B cell (primary cell): ENCODE measurements around the gene SORL1-AS1.

Experiments used
- ATAC-seq: fragments of 200-7000 bp; cut with Tn5 transposase; one replicate; pipeline ENCODE4 v1.10.0; 2021; ENCODE audit warnings: low read depth, mild to moderate bottlenecking, moderate number of reproducible peaks, moderate library complexity
- CTCF ChIA-PET: fragments of 350-600 bp; sonication (Branson Sonifier 250); formaldehyde crosslinking; loops from one replicate; lab custom pipeline; 2021; ENCODE audit warnings: antibody characterized with exemption, inconsistent platforms; lab: Charles Lee
- POLR2A ChIA-PET: fragments of 350-600 bp; sonication (Branson Sonifier 250); formaldehyde crosslinking; loops from one replicate; lab custom pipeline; 2021; ENCODE audit warnings: antibody characterized with exemption; lab: Charles Lee
- DNase-seq: peaks from one replicate; pipeline ENCODE4 v3.0.0; 2013
- H2AFZ ChIP-seq: 2 replicates; pipeline ENCODE4 v1.6.1; 2012; ENCODE audit warnings: mild to moderate bottlenecking, low read depth, low read length; ENCODE audit not compliant: insufficient read depth, poor library complexity, severe bottlenecking
- H3K27ac ChIP-seq, 2 donors: 1 replicate in 1 of 2; 2 replicates in 1 of 2; pipeline ENCODE4 v1.5.1; 2012 to 2013; ENCODE audit warnings: low read length in 2 of 2, mild to moderate bottlenecking in 2 of 2, moderate library complexity in 1 of 2
- H3K27me3 ChIP-seq, 4 experiments: fragments of 200-600 bp in 1 of 4; sonication (generic) in 1 of 4; replicated peaks in 1 of 4; 1 replicate in 2 of 4; 2 replicates in 2 of 4; pipeline versions ENCODE4 v1.6.1 to v1.7.0; 2013 to 2016; ENCODE audit warnings: low read length in 3 of 4, mild to moderate bottlenecking in 2 of 4, mixed read lengths in 1 of 4, moderate library complexity in 1 of 4; ENCODE audit not compliant: insufficient read depth in 4 of 4, control insufficient read depth in 3 of 4; ENCODE audit errors: control extremely low read depth in 1 of 4
- H3K36me3 ChIP-seq, 2 experiments: replicated peaks in 1 of 2; 1 replicate in 1 of 2; 2 replicates in 1 of 2; pipeline versions ENCODE4 v1.6.1 to v1.7.1; 2013; ENCODE audit warnings: low read length in 1 of 2; ENCODE audit not compliant: insufficient read depth in 2 of 2, control insufficient read depth in 1 of 2; ENCODE audit errors: control extremely low read depth in 1 of 2, extremely low read depth in 1 of 2
- H3K4me1 ChIP-seq, 2 donors: fragments of 200-600 bp in 1 of 2; sonication (generic) in 1 of 2; 1 replicate in 1 of 2; 2 replicates in 1 of 2; pipeline versions ENCODE4 v1.5.1 to v1.6.1; 2013 to 2017; ENCODE audit warnings: low read length in 2 of 2; ENCODE audit not compliant: control insufficient read depth in 2 of 2, insufficient read depth in 2 of 2
- H3K4me2 ChIP-seq: replicated peaks from 2 replicates; pipeline ENCODE3; 2012; ENCODE audit warnings: mild to moderate bottlenecking, low read depth, low read length; ENCODE audit not compliant: poor library complexity, severe bottlenecking
- H3K4me3 ChIP-seq, 5 experiments: fragments of 200-600 bp in 1 of 5; sonication (generic) in 1 of 5; 1 replicate in 3 of 5; 2 replicates in 2 of 5; pipeline versions ENCODE4 v1.5.1 to v1.7.0; 2011 to 2016; ENCODE audit warnings: low read length in 4 of 5, mild to moderate bottlenecking in 4 of 5, low read depth in 2 of 5, control low read depth in 1 of 5, moderate library complexity in 1 of 5; ENCODE audit not compliant: insufficient read depth in 1 of 5; ENCODE audit errors: control extremely low read depth in 1 of 5, extremely low read depth in 1 of 5
- H3K79me2 ChIP-seq: fragments of 200-600 bp; sonication (generic); one replicate; pipeline ENCODE4 v1.6.0; 2016; ENCODE audit warnings: low read length; ENCODE audit not compliant: control insufficient read depth, insufficient read depth
- H3K9ac ChIP-seq: fragments of 200-600 bp; sonication (generic); 2 replicates; pipeline ENCODE4 v1.6.1; 2017; ENCODE audit warnings: mild to moderate bottlenecking, low read length, moderate library complexity
- H3K9me3 ChIP-seq, 3 donors: one replicate each; pipeline versions ENCODE4 v1.6.1 to v1.7.1; 2013; ENCODE audit warnings: low read length in 2 of 3; ENCODE audit not compliant: control insufficient read depth in 2 of 3, insufficient read depth in 1 of 3; ENCODE audit errors: control extremely low read depth in 1 of 3
- H4K20me1 ChIP-seq: 2 replicates; pipeline ENCODE4 v1.6.0; 2012; ENCODE audit warnings: mild to moderate bottlenecking, low read length; ENCODE audit not compliant: insufficient read depth, control insufficient read depth, poor library complexity, severe bottlenecking
- H3K27ac Mint-ChIP-seq: one replicate; pipeline ENCODE4 v1.8.0; 2021; ENCODE audit warnings: mixed read lengths
- H3K27me3 Mint-ChIP-seq: one replicate; pipeline ENCODE4 v1.8.0; 2021; ENCODE audit warnings: mixed read lengths
- H3K4me1 Mint-ChIP-seq: one replicate; pipeline ENCODE4 v1.8.0; 2021; ENCODE audit warnings: mixed read lengths
- H3K4me3 Mint-ChIP-seq: one replicate; pipeline ENCODE4 v1.8.0; 2021; ENCODE audit warnings: mixed read lengths
- H3K9me3 Mint-ChIP-seq: one replicate; pipeline ENCODE4 v1.8.0; 2022; ENCODE audit warnings: mixed read lengths; ENCODE audit not compliant: insufficient read depth
- CTCF ChIP-seq: fragments of 200-600 bp; IDR thresholded peaks from one replicate; pipeline ENCODE4 v1.8.0; 2022; ENCODE audit warnings: antibody characterized with exemption, mild to moderate bottlenecking
- EZH2 ChIP-seq: IDR thresholded peaks from 2 replicates; pipeline ENCODE4 v1.6.1; 2012; ENCODE audit warnings: borderline replicate concordance, low read depth, mild to moderate bottlenecking, moderate library complexity, low read length; ENCODE audit not compliant: insufficient read depth, poor library complexity, severe bottlenecking
- WGBS: methylation state at CpG from one replicate; pipeline ENCODE4 v1.1.5; 2013; ENCODE audit warnings: missing lambda C conversion rate; ENCODE audit not compliant: insufficient coverage; 5-methylcytosine and 5-hydroxymethylcytosine counted together
- intact Hi-C: fragments of 100-400 bp; cut with micrococcal nuclease; formaldehyde crosslinking; loops from one replicate; pipeline ENCODE4 v1.10.0; 2022

The SORL1-AS1 gene

GRCh38 chr11:121439337-121439736, 13.4 kb downstream of the SORL1-AS1 start:
- Mint-ChIP-seq H3K4me1 (peaks cover 25% of the 10 kb centered on the region), H3K27me3 (no peaks in the 10 kb centered on the region), H3K27ac (no peak overlapping the region), H3K9me3 (no peaks in the 10 kb centered on the region), H3K4me3 (no peak overlapping the region)
- Histone ChIP-seq H4K20me1 (no peaks in the 10 kb centered on the region), H3K79me2 (no peaks in the 10 kb centered on the region), H3K4me2 (no peak overlapping the region), H3K27ac (no peak overlapping the region), H3K27me3 (no peaks in the 10 kb centered on the region), H2AFZ (no peak overlapping the region), H3K4me1 (peaks cover 7 to 10% of the 10 kb centered on the region in 2 donors), H3K36me3 (no peaks in the 10 kb centered on the region), H3K9me3 (no peaks in the 10 kb centered on the region), H3K9ac (no peak overlapping the region), H3K4me3 (no peak overlapping the region)
- ATAC-seq (no peak), DNase-seq (no peak)
- CTCF ChIA-PET: interaction anchor here (1.3 kb wide), 1 partner anchor 10 kb away, joined by 4 read pairs; no protein-coding TSS in a partner anchor
- intact Hi-C loops: no loop called here
- 100% methylated on average over 2 of the region's 4 CpGs for WGBS
- TF ChIP-seq CTCF: no peak
- no peak for TF ChIP-seq EZH2
- POLR2A ChIA-PET: no interaction called here

- intact Hi-C loops: no loop called here
- Histone ChIP-seq H3K9me3 (no peaks in the 10 kb centered on the region), H3K79me2 (no peaks in the 10 kb centered on the region), H3K9ac (no peak overlapping the region), H3K4me3 (no peak overlapping the region), H2AFZ (no peak overlapping the region), H3K4me2 (no peak overlapping the region), H3K4me1 (peaks cover 7 to 10% of the 10 kb centered on the region in 2 donors), H3K27me3 (no peaks in the 10 kb centered on the region), H3K36me3 (no peaks in the 10 kb centered on the region), H3K27ac (no peak overlapping the region), H4K20me1 (no peaks in the 10 kb centered on the region)
- H3K4me1 Mint-ChIP-seq: peaks cover 25% of the 10 kb centered on the region
- no peaks in the 10 kb centered on the region for H3K9me3 Mint-ChIP-seq
- CTCF ChIA-PET: interaction anchor here (1.0 to 1.1 kb wide), 2 partner anchors 12 to 70 kb away, joined by 3 read pairs; no protein-coding TSS in a partner anchor
- no peak overlapping the region for H3K4me3 Mint-ChIP-seq
- H3K27ac Mint-ChIP-seq: no peak overlapping the region
- POLR2A ChIA-PET: no interaction called here
- no peaks in the 10 kb centered on the region for H3K27me3 Mint-ChIP-seq
- WGBS: 100% methylated on average over 1 of the region's 4 CpGs
- TF ChIP-seq CTCF (no peak), EZH2 (no peak)
- DNase-seq (no peak), ATAC-seq (no peak)
These were observed 15.1 kb downstream of the SORL1-AS1 start for GRCh38 chr11:121437686-121438078.
